ENCODE measurements around the gene UBE2O. TPM values are rescaled to one million over a fixed set of nuclear protein-coding genes. Genes with fewer than 3 reads are reported as not detected.

UBE2O gene
- polyA plus RNA-seq, 1 of the 3 experiments (the other 2 are of a cell fraction): 25.4 TPM

- WGBS (ENCODE audit: low lambda C conversion rate): 83% methylated on average over 11 of the region's 11 CpGs
- ChIA-PET CTCF (interaction anchor here (1.3 to 56.8 kb wide), 10 partner anchors 12 to 202 kb away, joined by 3 to 1687 read pairs (median 28); partner anchors contain the start of genes AANAT, RHBDF2, SPHK1 and UBE2O), POLR2A (interaction anchor here (0.9 kb wide), 1 partner anchor 45 kb away, joined by 3 read pairs; no protein-coding TSS in a partner anchor)
- H4K20me1 ChIP-seq (ENCODE audit: insufficient read depth): no peaks in the 10 kb centered on the region
- H3K9ac ChIP-seq: peak overlapping the region; percentile 68; the same call in 1 of the 2 replicates
- no peak for DNase-seq
- TF ChIP-seq REST (IDR thresholded peaks at IDR 0.05; ENCODE audit: low read depth, low read length) (no peak), RXRA (IDR thresholded peaks at IDR 0.05; ENCODE audit: borderline replicate concordance, low read depth) (no peak), MAX (IDR thresholded peaks at IDR 0.05; ENCODE audit: low read depth) (no peak), IRF3 (IDR thresholded peaks at IDR 0.05; ENCODE audit: low read depth, low read length) (no peak), FOXJ3 (CRISPR knock-in tag; IDR thresholded peaks at IDR 0.05) (no peak), MEF2A (IDR thresholded peaks at IDR 0.05; ENCODE audit: borderline replicate concordance, low read depth) (no peak), EP300 (IDR thresholded peaks at IDR 0.05; ENCODE audit: borderline replicate concordance in 1 of 2, low read depth in 1 of 2, low read length in 1 of 2) (no peak), NRF1 (IDR thresholded peaks at IDR 0.05; ENCODE audit: low read depth, low read length) (no peak), ZBTB33 (IDR thresholded peaks at IDR 0.05; ENCODE audit: borderline replicate concordance, low read depth) (no peak), GABPA (IDR thresholded peaks at IDR 0.05; ENCODE audit: low read depth) (no peak), RAD21 (IDR thresholded peaks at IDR 0.05; ENCODE audit: low read length) (no peak), MXI1 (IDR thresholded peaks at IDR 0.05; ENCODE audit: low read depth, low read length) (no peak), FOSL2 (IDR thresholded peaks at IDR 0.05; ENCODE audit: borderline replicate concordance, low read depth) (no peak), CTCF (IDR thresholded peaks at IDR 0.05) (no peak), NFIC (IDR thresholded peaks at IDR 0.05; ENCODE audit: borderline replicate concordance) (no peak), JUND (IDR thresholded peaks at IDR 0.05) (no peak), GATA2 (CRISPR knock-in tag; IDR thresholded peaks at IDR 0.05) (no peak)
- H3K9me3 ChIP-seq: no peaks in the 10 kb centered on the region
- H2AFZ ChIP-seq (ENCODE audit: low read depth): peak overlapping the region; percentile 94
- peaks cover 17% of the 10 kb centered on the region; the same call in 1 of the 2 replicates for H3K79me2 ChIP-seq (ENCODE audit: insufficient read depth)
- H3K9me2 ChIP-seq: no peaks in the 10 kb centered on the region
- peaks cover 21 to 50% of the 10 kb centered on the region in 2 experiments; a peak in 3 of 4 replicates for H3K4me1 ChIP-seq (ENCODE audit: control insufficient read depth in 1 of 2, insufficient read depth in 2 of 2, low read depth in 1 of 2, low read length in 1 of 2)
- H3K4me3 ChIP-seq (ENCODE audit: low read depth in 2 of 2, low read length in 1 of 2): peak overlapping the region; percentile 65 to 78
- H3K27ac ChIP-seq (ENCODE audit: low read depth in 2 of 2, low read length in 1 of 2): peak overlapping the region in 1 of 2 experiments; percentile 30; a peak in 1 of 4 replicates
- peaks cover 4% of the 10 kb centered on the region for H3K27me3 ChIP-seq (ENCODE audit: insufficient read depth)
- peaks cover 16% of the 10 kb centered on the region for H3F3A ChIP-seq (replicated peaks; ENCODE audit: insufficient read depth)
- H3K36me3 ChIP-seq (replicated peaks in 1 of 2; ENCODE audit: control insufficient read depth in 1 of 2, insufficient read depth in 2 of 2, low read length in 1 of 2): no peaks in the 10 kb centered on the region
- peak overlapping the region; percentile 92 for H3K4me2 ChIP-seq
These were observed 48.9 kb upstream of the UBE2O start for GRCh38 chr17:76501827-76502307.

Data from SK-N-SH (cell line).